ENCODE measurements around the gene TRIM26.

- no peak for TF ChIP-seq FOXM1 (IDR thresholded peaks at IDR 0.05; ENCODE audit: borderline replicate concordance, low read depth)
- no peak for TF ChIP-seq EP300 (IDR thresholded peaks at IDR 0.05; ENCODE audit: borderline replicate concordance)
- no peak for TF ChIP-seq REST (IDR thresholded peaks at IDR 0.05; ENCODE audit: low read depth)
These were observed 37.4 kb downstream of the TRIM26 start for GRCh38 chr6:30175765-30176164.

All from Ishikawa (cell line).